ENCODE data around the gene NRIP3.

- TF ChIP-seq CTCF (IDR thresholded peaks at IDR 0.05) (no peak), POLR2AphosphoS5 (IDR thresholded peaks at IDR 0.05; ENCODE audit: low read depth, low read length) (no peak), TCF7L2 (IDR thresholded peaks at IDR 0.05; ENCODE audit: low read depth, low read length) (no peak)
Measured at GRCh38 chr11:9052316-9052715, 48.5 kb upstream of the NRIP3 start.

Data from Panc1 (cell line).